Neural cell (in vitro differentiated cells): ENCODE results near the gene BANF1.

Experiments
- CTCF ChIP-seq: fragments of 450-650 bp; IDR thresholded peaks from 2 replicates; pipeline ENCODE4 v1.5.1; 2014; ENCODE audit warnings: antibody characterized with exemption, mild to moderate bottlenecking, moderate library complexity; ENCODE audit not compliant: poor library complexity, severe bottlenecking
- EZH2 ChIP-seq: fragments of 200-600, 300-800 bp; shearing (Covaris generic), sonication (generic); IDR thresholded peaks from 2 replicates; pipeline ENCODE4 v1.6.1; 2014; ENCODE audit warnings: antibody characterized with exemption, low read length, borderline replicate concordance, mild to moderate bottlenecking; ENCODE audit not compliant: insufficient read depth, poor library complexity, severe bottlenecking
- MXI1 ChIP-seq: fragments of 450-650 bp; conservative IDR thresholded peaks from 2 replicates; pipeline ENCODE4 v1.6.1; 2014; ENCODE audit warnings: antibody characterized with exemption, mild to moderate bottlenecking; ENCODE audit not compliant: poor library complexity, severe bottlenecking
- RAD21 ChIP-seq: fragments of 450-650 bp; conservative IDR thresholded peaks from 2 replicates; pipeline ENCODE4 v1.6.1; 2014; ENCODE audit warnings: antibody characterized with exemption, mild to moderate bottlenecking, moderate library complexity
- SMC3 ChIP-seq: fragments of 450-650 bp; conservative IDR thresholded peaks from 2 replicates; pipeline ENCODE4 v1.6.1; 2014; ENCODE audit warnings: antibody characterized with exemption, mild to moderate bottlenecking, moderate library complexity; ENCODE audit not compliant: poor library complexity
- TAF1 ChIP-seq: IDR thresholded peaks from 2 replicates; pipeline ENCODE4 v1.6.1; 2012; ENCODE audit warnings: low read depth
- TF ChIP-seq, protein P1 (sequence below): IDR thresholded peaks from 2 replicates; pipeline ENCODE4 v1.6.1; 2012; ENCODE audit warnings: borderline replicate concordance

GRCh38 chr11:65979261-65979759 is 23.0 kb upstream of the BANF1 start:
- TF ChIP-seq CTCF (no peak), SMC3 (no peak), TAF1 (no peak), EZH2 (no peak), MXI1 (no peak), RAD21 (no peak)
- TF ChIP-seq, protein P1, sequence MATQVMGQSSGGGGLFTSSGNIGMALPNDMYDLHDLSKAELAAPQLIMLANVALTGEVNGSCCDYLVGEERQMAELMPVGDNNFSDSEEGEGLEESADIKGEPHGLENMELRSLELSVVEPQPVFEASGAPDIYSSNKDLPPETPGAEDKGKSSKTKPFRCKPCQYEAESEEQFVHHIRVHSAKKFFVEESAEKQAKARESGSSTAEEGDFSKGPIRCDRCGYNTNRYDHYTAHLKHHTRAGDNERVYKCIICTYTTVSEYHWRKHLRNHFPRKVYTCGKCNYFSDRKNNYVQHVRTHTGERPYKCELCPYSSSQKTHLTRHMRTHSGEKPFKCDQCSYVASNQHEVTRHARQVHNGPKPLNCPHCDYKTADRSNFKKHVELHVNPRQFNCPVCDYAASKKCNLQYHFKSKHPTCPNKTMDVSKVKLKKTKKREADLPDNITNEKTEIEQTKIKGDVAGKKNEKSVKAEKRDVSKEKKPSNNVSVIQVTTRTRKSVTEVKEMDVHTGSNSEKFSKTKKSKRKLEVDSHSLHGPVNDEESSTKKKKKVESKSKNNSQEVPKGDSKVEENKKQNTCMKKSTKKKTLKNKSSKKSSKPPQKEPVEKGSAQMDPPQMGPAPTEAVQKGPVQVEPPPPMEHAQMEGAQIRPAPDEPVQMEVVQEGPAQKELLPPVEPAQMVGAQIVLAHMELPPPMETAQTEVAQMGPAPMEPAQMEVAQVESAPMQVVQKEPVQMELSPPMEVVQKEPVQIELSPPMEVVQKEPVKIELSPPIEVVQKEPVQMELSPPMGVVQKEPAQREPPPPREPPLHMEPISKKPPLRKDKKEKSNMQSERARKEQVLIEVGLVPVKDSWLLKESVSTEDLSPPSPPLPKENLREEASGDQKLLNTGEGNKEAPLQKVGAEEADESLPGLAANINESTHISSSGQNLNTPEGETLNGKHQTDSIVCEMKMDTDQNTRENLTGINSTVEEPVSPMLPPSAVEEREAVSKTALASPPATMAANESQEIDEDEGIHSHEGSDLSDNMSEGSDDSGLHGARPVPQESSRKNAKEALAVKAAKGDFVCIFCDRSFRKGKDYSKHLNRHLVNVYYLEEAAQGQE = no peak
